HEK293 (cell line): Measurements from ENCODE around the gene MUTYH.

Source experiments
- CTCF ChIA-PET: fragments of 350-600 bp; formaldehyde crosslinking; extraction: SDS; loops from one replicate; lab custom pipeline; 2021; ENCODE audit warnings: antibody characterized with exemption; lab: Yijun Ruan, JAX
- POLR2A ChIA-PET: fragments of 300-600 bp; formaldehyde crosslinking; extraction: SDS; loops from one replicate; lab custom pipeline; 2020; ENCODE audit warnings: antibody characterized with exemption, inconsistent platforms; lab: Yijun Ruan, JAX
- H3K27ac ChIP-seq: fragments of 200-500 bp; sonication (Bioruptor generic); 2 replicates; pipeline ENCODE4 v1.5.1; 2014; ENCODE audit warnings: low read depth, low read length, control low read depth, inconsistent platforms; ENCODE audit errors: extremely low read depth
- H3K36me3 ChIP-seq, 2 experiments: fragments of 200-500 bp in 1 of 2; sonication (Bioruptor generic) in 1 of 2; 1 replicate in 1 of 2; 2 replicates in 1 of 2; pipeline ENCODE4 v1.5.1; 2014 to 2017; ENCODE audit warnings: inconsistent platforms in 2 of 2, low read length in 2 of 2; ENCODE audit not compliant: control insufficient read depth in 2 of 2, insufficient read depth in 1 of 2
- H3K4me1 ChIP-seq: fragments of 200-500 bp; sonication (Bioruptor generic); 2 replicates; pipeline ENCODE4 v1.5.1; 2014; ENCODE audit warnings: mild to moderate bottlenecking, low read length, inconsistent platforms; ENCODE audit not compliant: control insufficient read depth, insufficient read depth
- H3K4me3 ChIP-seq: 2 replicates; pipeline ENCODE4 v1.5.1; 2011; ENCODE audit warnings: low read depth, mild to moderate bottlenecking, control low read depth, low read length, moderate library complexity
- H3K9me3 ChIP-seq: fragments of 200-500 bp; sonication (Bioruptor generic); 2 replicates; pipeline ENCODE4 v1.5.1; 2014; ENCODE audit warnings: low read depth, low read length, inconsistent platforms; ENCODE audit not compliant: control insufficient read depth, insufficient read depth
- HOXD13 ChIP-seq: sonication (generic); formaldehyde crosslinking; IDR thresholded peaks from 2 replicates; pipeline ENCODE4 v1.8.0; 2022; ENCODE audit warnings: missing genetic modification reagents, borderline replicate concordance
- SP2 ChIP-seq: fragments of 450-650 bp; formaldehyde crosslinking; IDR thresholded peaks from 2 replicates; pipeline ENCODE4 v1.5.1; 2016; ENCODE audit warnings: missing biosample characterization, missing genetic modification characterization
- ZFP69B ChIP-seq: fragments of 450-650 bp; formaldehyde crosslinking; IDR thresholded peaks from 2 replicates; pipeline ENCODE4 v1.5.1; 2016; ENCODE audit warnings: missing biosample characterization, missing genetic modification characterization
- ZNF10 ChIP-seq: fragments of 450-650 bp; formaldehyde crosslinking; IDR thresholded peaks from 2 replicates; pipeline ENCODE4 v1.5.1; 2017; ENCODE audit warnings: missing biosample characterization, missing genetic modification characterization
- ZNF155 ChIP-seq: fragments of 450-650 bp; formaldehyde crosslinking; IDR thresholded peaks from 2 replicates; pipeline ENCODE4 v1.5.1; 2016; ENCODE audit warnings: missing biosample characterization, missing genetic modification characterization
- ZNF169 ChIP-seq: fragments of 450-650 bp; formaldehyde crosslinking; IDR thresholded peaks from 2 replicates; pipeline ENCODE4 v1.5.1; 2016; ENCODE audit warnings: missing biosample characterization, missing genetic modification characterization
- ZNF266 ChIP-seq: fragments of 450-650 bp; formaldehyde crosslinking; IDR thresholded peaks from 2 replicates; pipeline ENCODE4 v1.5.1; 2016; ENCODE audit warnings: missing biosample characterization, missing genetic modification characterization, low read depth
- ZNF354C ChIP-seq: fragments of 450-650 bp; formaldehyde crosslinking; IDR thresholded peaks from 2 replicates; pipeline ENCODE4 v1.5.1; 2016; ENCODE audit warnings: missing biosample characterization, missing genetic modification characterization, low read depth, borderline replicate concordance
- ZNF37A ChIP-seq: fragments of 450-650 bp; IDR thresholded peaks from 2 replicates; pipeline ENCODE4 v1.5.1; 2018; ENCODE audit warnings: missing biosample characterization, missing genetic modification characterization
- ZNF394 ChIP-seq: fragments of 450-650 bp; formaldehyde crosslinking; IDR thresholded peaks from 2 replicates; pipeline ENCODE4 v1.5.1; 2016; ENCODE audit warnings: missing biosample characterization, missing genetic modification characterization, mild to moderate bottlenecking, moderate library complexity, borderline replicate concordance
- ZNF423 ChIP-seq: fragments of 450-650 bp; formaldehyde crosslinking; IDR thresholded peaks from 2 replicates; pipeline ENCODE4 v1.5.1; 2016; ENCODE audit warnings: missing biosample characterization, missing genetic modification characterization
- ZNF501 ChIP-seq: fragments of 450-650 bp; formaldehyde crosslinking; IDR thresholded peaks from 2 replicates; pipeline ENCODE4 v1.5.1; 2016; ENCODE audit warnings: missing biosample characterization, missing genetic modification characterization
- ZNF521 ChIP-seq: fragments of 450-650 bp; formaldehyde crosslinking; IDR thresholded peaks from 2 replicates; pipeline ENCODE4 v1.5.1; 2017; ENCODE audit warnings: missing biosample characterization, mild to moderate bottlenecking, missing genetic modification characterization
- ZNF549 ChIP-seq: fragments of 450-650 bp; IDR thresholded peaks from 2 replicates; pipeline ENCODE4 v1.5.1; 2018; ENCODE audit warnings: missing biosample characterization, missing genetic modification characterization, mild to moderate bottlenecking, inconsistent platforms, moderate library complexity
- ZNF558 ChIP-seq: fragments of 450-650 bp; formaldehyde crosslinking; IDR thresholded peaks from 2 replicates; pipeline ENCODE4 v1.5.1; 2016; ENCODE audit warnings: missing biosample characterization, missing genetic modification characterization
- ZNF580 ChIP-seq: fragments of 450-650 bp; formaldehyde crosslinking; IDR thresholded peaks from 2 replicates; pipeline ENCODE4 v1.5.1; 2016; ENCODE audit warnings: missing biosample characterization, missing genetic modification characterization
- ZNF585B ChIP-seq: fragments of 450-650 bp; formaldehyde crosslinking; IDR thresholded peaks from 2 replicates; pipeline ENCODE4 v1.5.1; 2016; ENCODE audit warnings: missing biosample characterization, missing genetic modification characterization
- ZNF629 ChIP-seq: fragments of 450-650 bp; formaldehyde crosslinking; IDR thresholded peaks from 2 replicates; pipeline ENCODE4 v1.5.1; 2017; ENCODE audit warnings: missing biosample characterization, missing genetic modification characterization
- ZNF645 ChIP-seq: fragments of 450-650 bp; formaldehyde crosslinking; IDR thresholded peaks from 2 replicates; pipeline ENCODE4; 2016; ENCODE audit warnings: missing biosample characterization, missing genetic modification characterization
- ZNF664 ChIP-seq: fragments of 450-650 bp; formaldehyde crosslinking; IDR thresholded peaks from 2 replicates; pipeline ENCODE4 v1.5.1; 2016; ENCODE audit warnings: missing biosample characterization, missing genetic modification characterization
- TF ChIP-seq, protein P1 (sequence below): fragments of 450-650 bp; formaldehyde crosslinking; IDR thresholded peaks from 2 replicates; pipeline ENCODE4 v1.5.1; 2016; ENCODE audit warnings: missing biosample characterization, missing genetic modification characterization

The MUTYH gene

DNA sequence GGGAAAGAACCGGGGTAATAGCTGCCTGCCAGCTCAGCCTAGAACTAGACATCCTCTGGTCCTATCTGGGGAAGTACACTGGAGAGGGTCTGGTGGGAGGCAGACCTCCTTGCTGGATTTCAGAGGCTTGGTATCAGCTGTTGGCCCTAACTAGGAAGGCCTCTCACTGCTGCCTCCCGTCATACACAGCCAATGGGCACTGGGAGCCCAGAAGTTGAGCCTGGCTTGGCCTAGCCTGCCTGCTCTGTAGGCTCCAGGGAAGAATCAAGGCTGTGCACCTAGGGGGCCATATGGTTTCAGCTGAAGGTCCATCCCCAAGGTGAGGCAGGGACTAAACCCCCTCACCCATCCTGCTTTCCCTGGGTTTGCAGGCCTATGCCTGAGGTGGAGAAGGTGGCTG lies 4.3 kb upstream of the MUTYH start:
- H3K4me1 ChIP-seq, result no peaks in the 10 kb centered on the region
- POLR2A ChIA-PET, result interaction anchor here (1.2 to 1.5 kb wide), 2 partner anchors 41 to 147 kb away, joined by 8 to 9 read pairs; partner anchors contain the start of gene TESK2
- CTCF ChIA-PET, result interaction anchor here (0.6 to 1.5 kb wide), 3 partner anchors 21 to 537 kb away, joined by 3 to 6 read pairs (median 4); partner anchors contain the start of gene DYNLT4
- TF ChIP-seq ZNF521 (no peak), HOXD13 (CRISPR knock-in tag) (no peak), ZNF549 (tag by site-specific recombination) (no peak), ZFP69B (tag by site-specific recombination) (no peak), ZNF423 (tag by site-specific recombination) (no peak), SP2 (no peak), ZNF169 (tag by site-specific recombination) (no peak), ZNF558 (tag by site-specific recombination) (no peak), ZNF664 (tag by site-specific recombination) (no peak), ZNF645 (tag by site-specific recombination) (no peak), ZNF629 (tag by site-specific recombination) (no peak), ZNF585B (no peak)
- TF ChIP-seq, protein P1, sequence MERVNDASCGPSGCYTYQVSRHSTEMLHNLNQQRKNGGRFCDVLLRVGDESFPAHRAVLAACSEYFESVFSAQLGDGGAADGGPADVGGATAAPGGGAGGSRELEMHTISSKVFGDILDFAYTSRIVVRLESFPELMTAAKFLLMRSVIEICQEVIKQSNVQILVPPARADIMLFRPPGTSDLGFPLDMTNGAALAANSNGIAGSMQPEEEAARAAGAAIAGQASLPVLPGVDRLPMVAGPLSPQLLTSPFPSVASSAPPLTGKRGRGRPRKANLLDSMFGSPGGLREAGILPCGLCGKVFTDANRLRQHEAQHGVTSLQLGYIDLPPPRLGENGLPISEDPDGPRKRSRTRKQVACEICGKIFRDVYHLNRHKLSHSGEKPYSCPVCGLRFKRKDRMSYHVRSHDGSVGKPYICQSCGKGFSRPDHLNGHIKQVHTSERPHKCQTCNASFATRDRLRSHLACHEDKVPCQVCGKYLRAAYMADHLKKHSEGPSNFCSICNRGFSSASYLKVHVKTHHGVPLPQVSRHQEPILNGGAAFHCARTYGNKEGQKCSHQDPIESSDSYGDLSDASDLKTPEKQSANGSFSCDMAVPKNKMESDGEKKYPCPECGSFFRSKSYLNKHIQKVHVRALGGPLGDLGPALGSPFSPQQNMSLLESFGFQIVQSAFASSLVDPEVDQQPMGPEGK, result no peak
- TF ChIP-seq, all 188 proteins: peak for 0
- Histone ChIP-seq H3K36me3 (peaks cover 0 to 63% of the 10 kb centered on the region in 2 experiments; a peak in 2 of 3 replicates), H3K9me3 (no peaks in the 10 kb centered on the region), H3K4me3 (no peak overlapping the region), H3K27ac (no peak overlapping the region)

DNA sequence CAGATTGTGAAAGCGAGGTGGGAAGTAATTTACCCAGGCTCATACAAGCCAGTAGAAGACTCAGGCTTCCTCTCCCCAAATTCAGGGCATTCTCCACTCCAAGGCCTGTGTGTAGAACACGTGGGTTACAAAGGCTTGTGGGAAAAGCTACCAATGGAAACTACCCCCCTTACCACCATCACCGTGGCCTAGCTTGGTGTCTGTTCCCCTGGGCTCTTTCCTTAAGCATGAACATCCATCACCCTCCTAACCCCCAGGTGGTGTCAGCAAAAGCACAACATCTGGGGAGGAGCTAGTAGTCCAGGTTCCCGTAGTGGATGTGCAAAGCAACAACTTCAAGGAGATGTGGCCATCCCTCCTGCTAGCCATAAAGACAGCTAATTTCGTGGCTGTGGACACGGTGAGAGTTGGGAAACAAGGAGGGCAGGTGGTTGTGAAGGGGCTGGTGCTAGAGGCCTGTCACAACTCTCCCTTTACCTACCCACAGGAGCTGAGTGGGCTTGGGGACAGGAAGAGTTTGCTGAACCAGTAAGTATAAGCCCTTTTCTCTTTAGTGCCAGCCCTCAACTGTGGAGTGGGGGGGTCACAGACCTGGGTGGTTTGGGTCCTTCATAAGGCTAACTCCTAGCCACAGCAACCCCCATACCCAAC lies 701 bp upstream of the MUTYH start:
- ChIA-PET POLR2A (interaction anchor here (0.6 to 3.2 kb wide), 20 partner anchors 9 to 619 kb away, joined by 3 to 62 read pairs (median 9); partner anchors contain the start of genes BTBD19, CCDC163, HECTD3 and HPDL), CTCF (interaction anchor here (0.6 to 2.3 kb wide), 10 partner anchors 8 to 610 kb away, joined by 3 to 8 read pairs (median 5); partner anchors contain the start of genes RNU5D-1 and TESK2)
- Histone ChIP-seq H3K4me1 (no peaks in the 10 kb centered on the region), H3K27ac (peak overlapping the region; percentile 75; the same call in 1 of the 2 replicates), H3K9me3 (no peaks in the 10 kb centered on the region), H3K36me3 (peaks cover 0 to 59% of the 10 kb centered on the region in 2 experiments; a peak in 2 of 3 replicates), H3K4me3 (peak overlapping the region; percentile 67)
- TF ChIP-seq ZNF580 (peak; percentile 90), ZNF37A (tag by site-specific recombination) (no peak), ZNF266 (tag by site-specific recombination) (no peak), ZNF155 (tag by site-specific recombination) (no peak), ZNF394 (no peak), ZNF501 (tag by site-specific recombination) (0 out of 2 replicates have a peak, but pooled peaks have one; percentile 24), ZNF10 (peak; percentile 40; the same call in 1 of the 2 replicates), ZNF354C (tag by site-specific recombination) (no peak)
